Stimulated activated CD4-positive, alpha-beta T cell treated with anti-CD3 and anti-CD28 coated beads, Interleukin-1b, Interleukin-23, amount 100 ng/mL, for 1 hour (primary cell): ENCODE measurements around the gene RNF144A.
"Not testable (repeated sequence)": the region's sequence is repeated elsewhere in the genome, so short reads cannot be mapped to it uniquely, and the experiment has no call there.

Experiments
- DNase-seq, 2 donors: peaks; one replicate each; pipeline ENCODE4 v3.0.0-alpha.2; 2020; ENCODE audit warnings: low read depth in 2 of 2

RNF144A gene, protein sequence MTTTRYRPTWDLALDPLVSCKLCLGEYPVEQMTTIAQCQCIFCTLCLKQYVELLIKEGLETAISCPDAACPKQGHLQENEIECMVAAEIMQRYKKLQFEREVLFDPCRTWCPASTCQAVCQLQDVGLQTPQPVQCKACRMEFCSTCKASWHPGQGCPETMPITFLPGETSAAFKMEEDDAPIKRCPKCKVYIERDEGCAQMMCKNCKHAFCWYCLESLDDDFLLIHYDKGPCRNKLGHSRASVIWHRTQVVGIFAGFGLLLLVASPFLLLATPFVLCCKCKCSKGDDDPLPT

DNA sequence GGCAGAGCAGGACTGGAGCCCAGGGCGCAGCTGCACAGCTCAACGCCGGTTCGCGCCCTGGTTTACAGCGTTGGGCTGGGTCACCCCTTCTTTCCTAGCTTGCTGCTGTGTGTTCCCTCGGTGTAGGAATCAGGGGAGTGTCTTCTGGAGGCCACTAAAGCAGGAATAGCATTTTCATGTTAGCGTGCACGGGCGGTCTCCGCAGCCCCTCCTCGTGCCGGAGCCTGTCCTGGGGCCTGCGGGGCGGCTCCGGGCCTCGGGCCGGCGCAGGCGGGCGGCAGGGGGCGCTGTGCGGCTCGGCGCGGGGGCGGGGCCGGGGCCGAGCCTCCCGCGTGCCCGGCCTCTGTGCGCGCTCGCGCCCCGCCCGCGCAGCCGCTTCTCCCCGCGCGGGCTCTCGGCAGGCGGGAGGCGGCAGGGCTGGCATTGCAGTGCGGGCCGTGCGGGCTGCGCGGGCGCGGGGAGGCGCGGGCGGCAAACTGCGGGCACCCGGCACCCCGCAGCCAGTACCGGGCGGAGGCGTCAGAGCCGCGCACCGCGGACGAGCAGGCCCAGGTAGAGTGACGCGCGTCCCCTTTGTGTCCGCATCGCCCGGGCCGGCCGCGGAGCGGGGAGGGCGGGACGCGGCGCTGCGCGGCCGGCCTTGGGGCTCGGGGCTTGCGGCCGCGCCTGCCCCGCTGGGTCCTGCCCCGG lies at the start of gene RNF144A:
TSS of gene RNF144A (plus strand) at position 342 of the 690 bp plus-strand sequence. CDS start 79,515 bp downstream, outside the sequence.
- DNase-seq = peak; percentile 46 to 72

DNA sequence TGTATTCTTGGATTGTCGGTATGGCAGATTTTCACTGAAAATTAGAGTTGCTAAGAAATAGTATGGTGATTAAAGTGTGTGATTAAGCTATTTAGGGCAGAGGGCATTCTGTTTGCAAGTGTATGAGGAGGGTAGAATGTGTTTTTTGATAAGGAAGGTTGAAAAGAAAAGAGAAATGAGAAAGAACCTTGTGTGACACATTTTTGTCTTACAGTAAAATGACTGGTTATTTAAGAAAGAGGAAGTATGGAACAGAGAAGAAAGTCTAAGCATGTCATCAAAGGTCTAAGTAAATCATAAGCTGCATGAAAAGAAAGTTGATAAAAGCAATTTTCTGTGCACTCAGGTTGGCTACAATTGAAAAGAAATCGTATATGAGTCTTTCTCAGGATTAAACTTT lies 44.8 kb upstream of the RNF144A start:
- no peak for DNase-seq

DNA sequence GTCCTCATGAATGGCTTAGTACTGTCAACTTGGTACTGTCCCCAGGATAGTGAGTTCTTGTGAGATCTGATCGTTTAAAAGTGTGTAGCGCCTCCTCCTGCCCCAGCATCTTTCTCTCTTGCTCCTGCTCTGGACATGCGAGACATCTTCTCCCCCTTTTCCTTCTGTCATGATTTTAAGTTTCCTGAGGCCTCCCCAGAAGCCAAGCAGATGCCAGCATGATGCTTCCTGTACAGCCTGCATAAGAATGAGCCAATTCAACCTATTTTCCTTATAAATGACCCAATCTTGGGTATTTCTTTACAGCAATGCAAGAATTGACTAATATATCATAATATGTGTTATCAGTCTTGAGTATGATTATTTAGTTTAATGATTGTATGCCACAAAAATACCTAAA lies 43.2 kb upstream of the RNF144A start:
- DNase-seq = no peak

DNA sequence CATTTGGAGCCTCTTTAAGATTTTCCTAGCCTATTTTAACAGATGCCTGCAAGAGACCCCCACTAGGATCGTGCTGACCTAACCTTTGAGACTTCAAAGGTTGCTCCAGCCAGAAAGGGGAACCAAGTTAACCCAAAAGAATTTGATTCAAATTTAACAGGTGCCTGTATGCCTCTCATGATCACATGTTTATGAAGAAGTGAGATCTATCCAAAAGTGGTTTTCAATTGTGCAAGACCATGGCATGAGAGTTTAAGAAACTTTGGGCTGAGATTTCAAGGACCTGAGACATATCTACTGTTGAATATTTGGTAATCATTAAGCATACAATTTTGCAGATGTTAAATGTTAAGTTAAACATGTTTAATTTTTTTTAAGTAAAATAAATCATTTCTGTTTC lies 40.9 kb upstream of the RNF144A start:
- DNase-seq = no peak

DNA sequence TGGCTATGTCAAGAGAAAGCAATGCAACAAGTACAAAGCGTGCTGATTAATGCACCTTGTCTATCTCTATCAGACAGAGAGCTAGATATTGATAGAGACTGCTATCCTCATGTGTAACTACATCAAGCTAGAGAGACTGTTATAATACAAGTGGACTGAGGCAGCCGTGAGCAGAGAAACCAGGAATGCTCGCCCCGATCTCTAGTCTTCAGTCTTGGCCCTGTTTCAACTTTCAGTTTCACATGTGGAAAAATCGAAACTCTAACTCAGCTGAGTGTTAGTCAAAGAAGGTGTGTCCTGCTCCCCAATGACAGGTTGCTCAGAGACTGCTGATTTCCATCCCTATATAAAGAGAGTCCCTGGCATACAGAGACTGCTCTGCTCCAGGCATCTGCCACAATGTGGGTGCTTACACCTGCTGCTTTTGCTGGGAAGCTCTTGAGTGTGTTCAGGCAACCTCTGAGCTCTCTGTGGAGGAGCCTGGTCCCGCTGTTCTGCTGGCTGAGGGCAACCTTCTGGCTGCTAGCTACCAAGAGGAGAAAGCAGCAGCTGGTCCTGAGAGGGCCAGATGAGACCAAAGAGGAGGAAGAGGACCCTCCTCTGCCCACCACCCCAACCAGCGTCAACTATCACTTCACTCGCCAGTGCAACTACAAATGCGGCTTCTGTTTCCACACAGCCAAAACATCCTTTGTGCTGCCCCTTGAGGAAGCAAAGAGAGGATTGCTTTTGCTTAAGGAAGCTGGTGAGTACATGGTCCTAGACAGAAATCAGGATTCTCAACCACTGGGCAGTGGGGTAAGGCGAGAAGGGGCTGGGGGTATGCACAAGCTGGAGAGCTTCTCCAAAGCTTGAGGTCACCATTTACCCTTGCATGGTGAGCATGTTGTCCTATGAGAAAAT lies 39.6 kb upstream of the RNF144A start, which contains the start of gene RSAD2:
TSS of gene RSAD2 (plus strand) at position 376 of the 903 bp plus-strand sequence. CDS start at position 400, 24 bp downstream.
- no peak for DNase-seq

DNA sequence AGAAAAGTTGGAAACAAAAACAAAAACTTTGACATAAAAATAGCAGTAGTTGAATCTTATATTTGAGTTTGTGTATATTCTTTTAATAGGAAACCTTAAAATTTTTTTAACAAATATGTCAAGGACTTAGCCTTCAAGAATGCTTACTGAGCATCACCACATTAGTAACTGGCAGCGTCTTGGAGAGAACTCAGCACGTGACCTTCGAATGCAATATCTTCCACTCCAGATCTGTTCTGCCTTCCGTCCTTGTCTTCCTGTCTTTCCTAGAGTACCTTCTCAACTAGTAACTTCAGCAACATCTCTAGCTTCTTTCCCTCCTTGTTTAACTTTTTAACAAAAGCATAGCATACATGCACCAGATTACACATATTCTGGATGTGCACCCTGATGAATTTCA lies 38.7 kb upstream of the RNF144A start:
- DNase-seq = no peak

DNA sequence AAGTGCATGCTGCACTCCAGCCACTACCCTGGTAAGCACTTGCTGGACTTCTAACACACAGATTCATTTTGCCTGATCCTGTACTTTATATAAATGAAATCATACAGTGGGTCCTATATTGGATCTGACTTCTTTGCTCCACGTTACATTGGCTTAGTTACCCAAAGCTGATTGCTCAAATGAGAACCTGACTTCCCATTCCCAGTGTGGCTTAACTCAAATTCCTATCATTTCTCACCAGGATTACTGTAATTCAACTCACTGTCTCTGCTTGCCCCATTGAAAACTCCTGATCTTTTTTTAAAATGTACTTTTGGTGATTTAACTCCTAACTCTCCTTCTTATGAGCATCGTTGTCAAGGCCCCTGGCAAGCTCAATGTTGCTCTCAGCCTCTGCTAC lies 38.2 kb upstream of the RNF144A start:
- no peak for DNase-seq

DNA sequence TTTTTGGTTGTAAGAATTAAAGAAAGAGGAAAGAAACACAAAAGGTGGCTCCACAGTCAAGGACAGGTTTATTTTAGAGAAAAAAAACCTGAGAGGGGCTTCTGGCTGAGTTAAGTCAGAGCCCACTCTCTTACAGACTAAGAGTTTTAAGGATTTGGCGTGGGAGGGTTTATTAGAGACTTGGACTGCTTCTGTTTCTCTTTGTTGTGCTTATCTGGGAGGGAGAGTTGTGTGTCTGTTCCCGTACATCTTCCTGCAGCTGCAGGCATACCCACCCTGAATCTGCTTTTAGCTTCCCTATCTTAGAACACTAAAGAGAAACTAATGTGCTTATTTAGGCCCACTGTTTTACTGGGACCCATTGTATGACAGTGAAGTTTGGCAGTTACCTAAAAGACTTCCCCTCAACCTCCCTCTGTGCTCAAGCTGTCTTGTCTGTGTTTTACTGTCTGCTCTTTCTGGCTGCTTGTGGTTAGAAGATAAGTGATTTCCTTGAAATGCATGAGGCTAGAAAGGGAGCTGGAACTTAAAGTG lies 36.9 kb upstream of the RNF144A start:
- no peak for DNase-seq

DNA sequence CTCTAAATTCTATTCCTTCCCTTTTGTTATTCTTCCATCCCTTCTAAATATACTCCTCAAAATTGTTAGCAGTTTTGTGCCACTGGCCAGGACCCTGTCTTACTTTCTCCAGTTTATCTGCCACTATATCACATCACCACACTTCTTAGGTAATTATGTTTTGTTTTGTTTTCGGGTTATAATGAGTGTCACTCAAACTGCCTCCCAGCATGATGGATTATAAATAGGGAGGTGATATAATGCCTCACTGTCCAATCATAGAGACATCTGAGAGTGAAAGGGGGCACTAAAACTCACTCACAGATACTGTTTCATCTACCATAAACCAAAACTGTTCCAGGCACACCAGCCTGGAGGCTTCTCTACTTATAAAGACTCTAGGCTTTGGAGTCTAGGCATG lies 36.2 kb upstream of the RNF144A start:
- DNase-seq = no peak

DNA sequence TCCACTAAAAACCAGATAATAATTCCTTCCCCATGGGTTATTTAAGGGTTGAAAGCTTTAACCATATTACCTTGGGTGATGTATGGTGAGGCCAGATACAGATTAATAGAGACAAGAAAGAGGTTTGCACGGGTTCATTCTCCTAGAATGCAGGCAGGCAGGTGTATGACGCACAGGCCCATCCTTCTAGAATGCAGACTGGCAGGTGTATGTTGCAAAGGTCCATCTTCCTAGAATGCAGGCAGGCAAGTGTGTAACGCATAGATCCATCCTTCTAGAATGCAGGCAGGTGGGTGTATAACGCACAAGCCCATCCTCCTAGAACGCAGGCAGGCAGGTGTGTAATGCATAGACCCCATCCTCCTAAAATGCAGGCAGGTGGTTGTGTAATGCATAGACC lies 35.7 kb upstream of the RNF144A start:
- DNase-seq = no peak

DNA sequence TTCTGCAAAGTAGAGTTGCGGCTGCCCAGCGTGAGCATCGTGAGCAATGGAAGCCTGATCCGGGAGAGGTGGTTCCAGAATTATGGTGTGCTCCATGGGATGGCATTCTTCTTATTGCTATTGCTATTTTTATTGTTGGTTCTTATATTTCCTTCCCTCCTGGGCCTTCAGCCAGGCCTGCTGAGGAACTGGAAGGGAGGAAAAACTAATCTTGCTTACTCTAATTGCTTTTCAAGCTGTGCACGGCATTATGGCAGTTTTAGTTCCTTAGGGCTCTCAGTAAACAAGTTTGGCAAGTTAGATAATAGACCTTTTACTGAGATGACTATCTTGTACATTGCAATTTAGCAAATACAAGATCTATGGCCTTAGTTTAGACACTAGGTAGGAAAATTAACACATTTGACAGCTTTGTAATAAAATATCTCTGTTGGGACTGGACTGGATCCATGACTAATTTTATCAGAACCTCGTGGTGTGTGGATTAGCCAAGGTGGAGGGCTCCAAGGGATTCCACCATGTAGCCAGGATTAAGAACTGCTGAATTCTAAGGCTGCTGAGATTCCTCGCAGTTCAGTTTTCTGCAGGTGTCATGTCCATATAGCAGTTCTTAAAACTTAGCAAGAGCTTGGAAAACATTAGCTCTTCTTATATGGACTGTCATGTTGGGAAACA lies 33.6 kb upstream of the RNF144A start:
- no peak for DNase-seq

DNA sequence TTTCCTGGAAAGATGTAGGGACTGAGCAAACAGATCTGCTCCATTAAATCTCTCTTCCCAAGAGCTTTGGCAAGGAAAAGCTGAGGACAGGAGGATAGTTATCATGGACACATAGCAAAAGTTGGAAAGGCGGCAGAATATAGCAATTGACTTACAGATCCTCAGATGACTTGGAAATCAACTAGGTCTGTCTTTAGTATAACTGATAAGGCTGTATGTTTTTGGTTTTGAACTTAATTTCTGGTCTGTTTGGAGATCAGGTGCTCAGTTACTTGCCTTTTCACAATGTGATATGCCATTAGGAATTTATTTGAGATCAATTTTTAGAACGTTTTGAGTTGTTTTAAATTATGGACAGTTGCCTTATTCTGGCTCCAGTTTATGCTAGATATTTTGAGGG lies 31.7 kb upstream of the RNF144A start:
- DNase-seq = no peak

DNA sequence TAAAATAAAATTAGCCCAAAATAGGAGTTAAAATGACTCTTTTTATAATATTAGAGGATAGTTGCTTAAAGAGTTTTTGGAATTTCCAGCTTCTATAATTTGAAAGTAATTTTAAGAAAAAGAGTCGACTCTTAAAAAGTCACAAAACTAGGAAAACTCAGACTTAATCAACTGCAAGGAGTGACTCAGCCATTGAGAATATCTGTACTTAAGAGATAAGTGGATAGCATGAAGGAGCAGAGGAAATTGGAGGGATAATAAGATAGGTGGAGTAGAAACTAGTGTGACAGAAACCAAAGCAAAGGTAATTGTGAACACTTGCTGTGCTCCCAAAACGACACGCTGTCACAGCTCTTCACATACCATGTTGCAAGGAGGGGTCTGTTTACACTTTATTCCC lies 31.2 kb upstream of the RNF144A start:
- DNase-seq = no peak

DNA sequence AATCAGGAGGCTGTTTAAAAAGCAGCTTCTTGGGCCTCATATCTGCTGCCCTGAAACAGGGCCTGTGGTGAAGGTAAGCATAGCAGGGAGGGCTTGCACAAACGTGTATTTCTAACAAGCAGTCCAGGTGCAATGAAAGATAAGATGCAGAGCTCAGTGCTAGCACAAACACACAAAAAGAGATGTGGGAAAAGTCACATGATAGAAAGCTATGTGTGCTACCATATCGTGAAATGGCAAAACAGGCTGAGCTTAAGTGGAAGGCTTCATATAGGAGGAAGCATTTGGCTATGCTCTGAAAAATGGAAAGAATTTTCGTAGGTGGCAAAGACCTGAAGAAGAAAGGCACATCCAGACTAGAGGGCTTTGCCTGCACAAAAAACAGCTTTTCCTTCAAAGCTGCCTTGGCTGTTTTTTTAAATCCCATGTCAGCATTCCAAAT lies 29.4 kb upstream of the RNF144A start:
- DNase-seq = no peak

DNA sequence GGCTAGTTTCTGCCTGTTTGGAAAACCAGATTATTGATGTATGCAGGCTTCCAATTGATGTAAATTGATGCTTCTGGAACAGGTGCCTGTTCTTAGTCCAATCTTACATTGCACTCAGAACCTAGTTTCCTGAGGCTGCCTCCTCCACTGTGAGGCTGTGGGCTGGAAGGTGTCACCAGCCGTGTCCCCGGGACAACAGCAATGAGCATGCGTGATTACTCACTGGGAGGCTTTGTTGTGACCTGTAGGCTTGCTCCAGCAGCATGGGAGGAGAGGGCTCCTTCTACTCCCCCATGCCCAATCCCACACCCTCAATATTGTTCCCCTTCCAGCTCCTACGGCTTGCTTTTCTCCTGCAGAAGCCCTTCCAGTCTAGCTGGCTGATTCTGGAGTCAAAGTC lies 28.5 kb upstream of the RNF144A start:
- DNase-seq = no peak

DNA sequence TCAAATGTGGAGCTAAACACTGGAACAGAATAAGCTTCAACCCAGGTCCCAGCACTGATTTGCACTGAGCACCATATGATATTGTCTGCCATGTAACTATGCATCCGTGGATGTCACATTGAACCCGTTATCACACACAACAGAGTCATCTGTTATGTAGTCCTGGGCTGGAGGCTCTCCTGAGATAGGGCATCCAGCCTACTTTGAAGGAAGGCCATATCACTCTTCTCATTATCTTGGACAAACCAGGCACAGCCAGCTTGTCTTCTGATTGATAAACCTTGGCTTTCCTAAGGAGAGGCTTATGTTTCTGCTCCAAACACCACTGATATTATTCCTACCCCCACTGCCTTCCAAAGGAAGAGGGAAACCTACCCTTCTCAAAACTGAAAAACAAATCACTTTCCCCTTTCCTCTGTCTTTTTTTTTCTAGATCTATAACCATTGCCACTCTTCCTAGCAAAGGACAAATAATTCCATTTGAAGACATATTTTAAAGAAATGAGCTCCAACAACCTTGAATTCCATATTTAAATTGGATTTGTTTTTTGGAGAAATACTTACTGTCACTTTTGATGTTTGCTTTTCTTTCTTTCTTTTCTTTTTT lies 23.2 kb upstream of the RNF144A start:
- no peak for DNase-seq

DNA sequence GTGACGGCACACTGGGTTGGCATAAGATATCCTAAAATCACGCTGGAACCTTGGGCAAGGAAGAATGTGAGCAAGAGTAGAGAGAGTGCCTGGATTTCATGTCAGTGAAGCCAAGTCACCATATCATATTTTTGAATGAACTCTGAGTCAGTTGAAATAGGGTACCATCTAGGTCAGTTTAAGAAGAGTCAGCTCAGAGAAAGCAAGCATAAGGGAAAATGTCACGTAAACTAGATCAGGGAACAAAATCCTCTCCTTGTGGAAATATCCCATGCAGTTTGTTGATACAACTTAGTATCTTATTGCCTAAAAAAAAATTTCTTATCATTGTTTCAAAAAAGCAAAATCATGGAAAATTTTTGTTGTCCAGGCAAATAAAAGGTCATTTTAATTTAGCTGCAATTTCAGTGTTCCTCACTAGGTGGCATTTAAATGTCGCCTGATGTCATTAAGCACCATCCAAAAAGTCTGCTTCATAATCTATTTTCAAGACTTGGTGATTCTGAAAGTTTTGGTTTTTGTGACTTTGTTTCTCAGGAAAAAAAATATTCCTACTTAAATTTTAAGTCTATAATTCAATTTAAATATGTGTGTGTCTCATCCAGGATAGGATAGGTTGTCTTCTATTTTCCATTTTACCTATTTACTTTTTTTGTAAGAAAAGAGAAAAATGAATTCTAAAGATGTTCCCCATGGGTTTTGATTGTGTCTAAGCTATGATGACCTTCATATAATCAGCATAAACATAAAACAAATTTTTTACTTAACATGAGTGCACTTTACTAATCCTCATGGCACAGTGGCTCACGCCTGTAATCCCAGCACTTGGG lies 20.1 kb upstream of the RNF144A start:
- DNase-seq = no peak

DNA sequence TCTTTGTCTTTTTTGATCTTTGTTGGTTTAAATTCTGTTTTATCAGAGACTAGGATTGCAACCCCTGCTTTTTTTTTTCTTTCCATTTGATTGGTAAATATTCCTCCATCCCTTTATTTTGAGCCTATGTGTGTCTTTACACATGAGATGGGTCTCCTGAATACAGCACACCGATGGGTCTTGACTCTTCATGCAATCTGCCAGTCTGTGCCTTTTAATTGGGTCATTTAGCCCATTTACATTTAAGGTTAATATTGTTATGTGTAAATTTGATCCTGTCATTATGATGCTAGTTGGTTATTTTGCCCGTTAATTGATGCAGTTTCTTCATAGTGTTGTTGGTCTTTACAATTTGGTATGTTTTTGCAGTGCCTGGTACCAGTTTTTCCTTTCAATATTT lies 14.6 kb upstream of the RNF144A start:
- DNase-seq = not testable (repeated sequence)

DNA sequence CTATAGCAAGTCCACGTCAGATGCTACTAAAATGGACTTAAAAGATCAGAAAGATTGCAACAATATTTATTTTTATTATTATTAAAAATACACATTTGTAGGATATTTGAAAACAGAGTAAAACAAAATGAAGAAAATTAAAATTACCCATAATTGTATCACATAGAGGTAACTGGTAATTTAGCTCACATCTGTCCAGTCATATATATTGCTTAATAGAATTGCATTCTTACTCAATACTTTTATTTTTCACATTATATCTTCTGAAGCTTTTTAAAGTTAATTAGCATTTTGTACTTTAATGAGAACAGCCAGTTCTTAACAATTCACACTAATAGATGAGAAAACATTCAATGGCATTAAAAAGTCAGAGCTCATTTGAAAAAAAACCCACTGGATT lies 11.5 kb upstream of the RNF144A start:
- no peak for DNase-seq

DNA sequence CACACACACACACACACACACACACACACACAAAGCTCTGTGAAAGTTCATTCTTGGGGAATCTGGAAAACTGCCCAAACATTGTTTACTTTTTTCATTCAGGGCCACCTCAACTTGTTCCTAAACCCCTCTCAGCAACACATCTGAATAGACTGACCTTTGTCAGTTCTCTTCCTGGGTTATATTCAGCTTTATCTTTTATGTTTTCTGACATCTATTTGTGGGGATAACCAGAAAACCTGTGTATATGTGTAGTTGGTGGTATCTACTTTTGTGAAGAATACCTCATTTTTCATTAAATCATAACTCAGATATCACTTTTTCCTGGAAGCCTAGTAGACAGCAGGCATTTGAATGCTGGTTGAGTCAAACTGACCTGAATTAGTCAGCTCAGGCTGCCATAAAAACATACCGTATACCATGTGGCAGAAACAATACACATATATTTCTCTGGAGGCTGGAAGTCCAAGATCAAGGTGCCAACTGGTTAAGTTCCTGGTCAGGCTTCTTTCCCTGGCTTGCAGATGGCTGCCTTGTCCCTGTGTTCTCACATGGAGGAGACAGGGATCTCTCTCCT lies 11.0 kb upstream of the RNF144A start:
- no peak for DNase-seq
